ENCODE results near the gene COL6A2. TPM values are rescaled to one million over a fixed set of nuclear protein-coding genes. Genes with fewer than 3 reads are reported as not detected.

Gene COL6A2
- total and polyA plus RNA-seq, 2 of the 4 experiments (the other 2 are of a cell fraction), result 208 to 1,065 TPM

DNA sequence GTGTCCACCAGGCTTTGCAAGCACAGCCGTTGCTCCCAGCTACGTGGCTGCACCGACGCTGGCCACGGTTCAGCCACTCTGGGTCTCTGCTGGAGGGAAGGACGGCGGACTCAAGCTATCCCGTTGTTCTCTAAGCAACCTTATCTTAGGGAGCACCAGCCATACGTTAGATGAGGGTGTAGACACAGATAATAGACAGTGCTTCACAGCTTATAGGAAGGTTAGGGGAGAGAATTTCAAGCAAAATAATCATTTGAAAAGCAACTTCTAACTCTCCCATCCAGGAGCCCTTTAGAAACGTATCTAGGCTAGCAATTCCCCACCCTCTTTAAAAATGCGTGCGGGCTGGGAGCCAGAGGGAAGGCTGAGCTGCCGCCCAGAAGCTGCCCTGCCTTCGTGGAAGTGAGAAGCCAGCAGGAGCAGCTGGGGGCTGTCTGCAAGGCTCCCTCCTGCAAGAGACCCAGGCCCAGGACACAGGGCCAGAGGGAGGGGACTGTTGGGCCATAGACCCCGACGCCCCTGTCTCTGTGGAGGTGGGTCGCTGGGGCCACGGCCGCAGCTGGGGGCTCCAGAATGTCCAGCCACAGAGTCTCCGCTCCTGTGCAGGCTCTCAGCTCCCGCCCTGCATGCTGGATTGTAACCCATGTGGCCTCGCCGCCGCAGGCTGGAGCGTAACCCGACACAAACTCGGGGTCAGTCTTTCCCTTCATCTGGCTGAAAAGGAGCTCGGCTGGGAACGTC is 31.2 kb upstream of the COL6A2 start:
- H2AK9ac ChIP-seq (replicated peaks; ENCODE audit: low read depth, low read length, poor library complexity), result peak overlapping the region; percentile 90
- H4K20me1 ChIP-seq (ENCODE audit: insufficient read depth, low read length), result no peaks in the 10 kb centered on the region
- dilution Hi-C loops (cut with HindIII; ENCODE audit: low sequenced_read_pairs, unreplicated experiment) (no loop called here), in situ Hi-C loops (cut with MboI; ENCODE audit: low sequenced_read_pairs) (no loop called here), intact Hi-C loops (cut with micrococcal nuclease) (no loop called here)
- peak overlapping the region; percentile 97 for H3K23ac ChIP-seq (ENCODE audit: low read depth, low read length)
- no peak overlapping the region for H3K4me3 ChIP-seq (ENCODE audit: insufficient read depth, low read depth, low read length)
- H3K79me1 ChIP-seq (ENCODE audit: low read depth in 1 of 2, low read length in 2 of 2), result peaks cover 2 to 31% of the 10 kb centered on the region in 2 experiments; a peak in 2 of 4 replicates
- peak overlapping the region; percentile 16; the same call in 1 of the 2 replicates for H3K4me2 ChIP-seq (ENCODE audit: low read depth, low read length)
- peaks cover 31% of the 10 kb centered on the region for H3K4me1 ChIP-seq (ENCODE audit: control insufficient read depth, insufficient read depth, low read length)
- H3K14ac ChIP-seq (replicated peaks; ENCODE audit: low read depth, low read length), result peak overlapping the region; percentile 97
- H3K27ac ChIP-seq (ENCODE audit: insufficient read depth, low read length), result peak overlapping the region; percentile 95
- peak overlapping the region; percentile 85 for H4K91ac ChIP-seq (ENCODE audit: insufficient read depth, low read depth, low read length)
- TF ChIP-seq BHLHE40 (IDR thresholded peaks at IDR 0.05; ENCODE audit: low read depth, low read length) (no peak), POLR2A (IDR thresholded peaks at IDR 0.05; ENCODE audit: low read depth, low read length) (0 out of 2 replicates have a peak, but pooled peaks have one; percentile 13)
- H3K9ac ChIP-seq (ENCODE audit: low read depth, low read length), result peak overlapping the region; percentile 63
- no peaks in the 10 kb centered on the region for H3K27me3 ChIP-seq (ENCODE audit: control insufficient read depth, insufficient read depth, low read length)
- 33% methylated on average over 7 of the region's 29 CpGs; no CpG with 5 or more reads in 1 of the 2 experiments for WGBS, 2 experiments (ENCODE audit: extremely low coverage in 2 of 2, insufficient read length in 1 of 2)
- H2AK5ac ChIP-seq (ENCODE audit: low read depth, low read length), result peak overlapping the region; percentile 99
- H4K5ac ChIP-seq (ENCODE audit: low read depth, low read length), result peak overlapping the region; percentile 90
- DNase-seq (peak; percentile 56), ATAC-seq (ENCODE audit: low read depth) (peak; percentile 69)
- peak overlapping the region; percentile 93 for H2BK120ac ChIP-seq (ENCODE audit: low read depth, low read length)
- H2AFZ ChIP-seq (replicated peaks; ENCODE audit: low read length, poor library complexity), result peak overlapping the region; percentile 86
- ChIA-PET POLR2A (ENCODE audit: unreplicated experiment) (interaction anchor here (0.8 to 1.0 kb wide), 2 partner anchors 12 to 26 kb away, joined by 3 to 4 read pairs; no protein-coding TSS in a partner anchor), CTCF (interaction anchor here (0.6 to 0.9 kb wide), 2 partner anchors 12 to 22 kb away, joined by 3 read pairs; no protein-coding TSS in a partner anchor)
- peak overlapping the region; percentile 75 for H2BK5ac ChIP-seq (ENCODE audit: low read depth, low read length, poor library complexity, severe bottlenecking)
- H3K4ac ChIP-seq (ENCODE audit: low read depth, low read length), result peak overlapping the region; percentile 95
- no peaks in the 10 kb centered on the region for H3K36me3 ChIP-seq (ENCODE audit: control insufficient read depth, insufficient read depth, low read length)
- H3K9me3 ChIP-seq (ENCODE audit: control insufficient read depth, insufficient read depth, low read length), result peaks cover 6% of the 10 kb centered on the region
- H3K56ac ChIP-seq (ENCODE audit: extremely low read depth, insufficient read depth, low read length), result peak overlapping the region; percentile 94; the same call in 1 of the 2 replicates
- peak overlapping the region; percentile 98; the same call in 2 of the 3 replicates for H2BK15ac ChIP-seq (ENCODE audit: low read depth, low read length)
- peaks cover 24% of the 10 kb centered on the region for H3K9me1 ChIP-seq (ENCODE audit: insufficient read depth, low read length)
- BruUV-seq (replicated peaks), result no TSS peak
- peak overlapping the region; percentile 96 to 99 for H4K8ac ChIP-seq (ENCODE audit: low read depth in 2 of 2, low read length in 2 of 2)
- peak overlapping the region; percentile 88 for H3K18ac ChIP-seq (ENCODE audit: low read depth, low read length)
- peak overlapping the region; percentile 96 for H2BK20ac ChIP-seq (ENCODE audit: low read depth, low read length)
